Hematopoietic multipotent progenitor cell treated with erythropoietin and hydrocortisone succinate and interleukin-3 and kit ligand, for 4 days (in vitro differentiated cells): ENCODE results near the gene SLX4.
"Not testable (repeated sequence)": the region's sequence is repeated elsewhere in the genome, so short reads cannot be mapped to it uniquely, and the experiment has no call there.

Source experiments
- DNase-seq: peaks from one replicate; pipeline ENCODE4 v3.0.0-alpha.2; 2015

SLX4 gene

GRCh38 chr16:3640632-3641501 is 29.5 kb upstream of the SLX4 start:
- no peak for DNase-seq

- no peak for DNase-seq
Measured at GRCh38 chr16:3640207-3640606, 28.8 kb upstream of the SLX4 start.

- DNase-seq: no peak
Measured at GRCh38 chr16:3638916-3639644, 27.7 kb upstream of the SLX4 start.

GRCh38 chr16:3637371-3637923 is 26.0 kb upstream of the SLX4 start:
- peak; percentile 76 for DNase-seq

- DNase-seq: peak; percentile 85
Measured at GRCh38 chr16:3625911-3626732, 14.7 kb upstream of the SLX4 start.

- DNase-seq: no peak
Measured at GRCh38 chr16:3625331-3625730, 13.9 kb upstream of the SLX4 start.

DNA sequence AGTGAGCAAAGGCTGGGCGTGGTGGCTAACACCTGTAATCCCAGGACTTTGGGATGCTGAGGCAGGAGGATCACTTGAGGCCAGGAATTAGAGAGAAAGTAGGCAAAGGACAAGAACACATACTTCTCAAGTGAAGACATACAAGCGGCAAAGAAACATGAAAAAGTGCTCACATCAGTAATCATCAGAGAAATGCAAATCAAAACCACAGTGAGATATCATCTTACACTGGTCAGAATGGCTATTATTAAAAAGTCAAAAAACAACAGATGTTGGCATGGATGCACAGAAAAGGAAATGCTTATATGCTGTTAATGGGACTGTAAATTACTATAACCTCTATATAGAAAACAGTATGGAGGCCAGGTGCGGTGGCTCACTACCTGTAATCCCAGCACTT is 12.2 kb upstream of the SLX4 start:
- DNase-seq: no peak

DNA sequence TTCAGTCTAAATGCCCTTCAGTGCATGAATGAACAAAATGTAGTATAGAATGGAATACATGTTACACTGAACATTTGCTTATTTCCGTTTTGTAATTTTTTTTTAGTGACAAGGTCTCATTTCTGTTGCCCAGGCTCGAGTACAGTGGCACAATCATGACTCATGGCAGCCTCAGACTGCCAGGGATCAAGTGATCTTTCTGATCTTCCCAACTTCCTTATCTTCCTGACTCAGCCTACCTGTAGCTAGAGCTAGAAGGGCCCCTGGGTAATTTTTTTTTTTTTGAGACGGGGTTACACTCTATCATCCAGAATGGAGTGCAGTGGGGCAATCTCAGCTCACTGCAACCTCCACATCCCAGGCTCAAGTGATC is 7.3 kb upstream of the SLX4 start:
- peak; percentile 33 for DNase-seq

- DNase-seq: no peak
Measured at GRCh38 chr16:3612510-3613466, 1.4 kb upstream of the SLX4 start.

DNA sequence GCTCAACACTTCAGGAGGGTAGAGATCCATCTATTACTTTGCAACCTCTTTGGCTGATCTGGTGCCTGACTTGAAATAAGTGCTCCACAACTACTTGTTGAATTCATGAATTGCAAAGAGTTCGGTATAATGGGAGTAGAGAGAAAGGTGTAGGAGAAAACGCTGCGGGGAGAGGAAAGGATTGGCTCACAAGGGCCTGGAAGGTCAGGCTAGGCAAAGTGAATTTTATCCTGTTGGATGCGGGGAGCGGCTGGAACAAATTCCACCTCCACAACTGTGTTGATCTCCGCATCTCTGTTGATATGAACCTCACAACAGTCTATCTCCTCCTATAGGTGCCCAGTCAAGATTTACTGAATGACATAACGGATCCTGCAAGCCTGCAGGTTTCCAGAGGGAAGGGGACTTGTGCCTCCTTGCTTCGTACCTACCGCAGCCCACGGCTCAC is 684 bp downstream of the SLX4 start:
- DNase-seq: peak; percentile 24

DNA sequence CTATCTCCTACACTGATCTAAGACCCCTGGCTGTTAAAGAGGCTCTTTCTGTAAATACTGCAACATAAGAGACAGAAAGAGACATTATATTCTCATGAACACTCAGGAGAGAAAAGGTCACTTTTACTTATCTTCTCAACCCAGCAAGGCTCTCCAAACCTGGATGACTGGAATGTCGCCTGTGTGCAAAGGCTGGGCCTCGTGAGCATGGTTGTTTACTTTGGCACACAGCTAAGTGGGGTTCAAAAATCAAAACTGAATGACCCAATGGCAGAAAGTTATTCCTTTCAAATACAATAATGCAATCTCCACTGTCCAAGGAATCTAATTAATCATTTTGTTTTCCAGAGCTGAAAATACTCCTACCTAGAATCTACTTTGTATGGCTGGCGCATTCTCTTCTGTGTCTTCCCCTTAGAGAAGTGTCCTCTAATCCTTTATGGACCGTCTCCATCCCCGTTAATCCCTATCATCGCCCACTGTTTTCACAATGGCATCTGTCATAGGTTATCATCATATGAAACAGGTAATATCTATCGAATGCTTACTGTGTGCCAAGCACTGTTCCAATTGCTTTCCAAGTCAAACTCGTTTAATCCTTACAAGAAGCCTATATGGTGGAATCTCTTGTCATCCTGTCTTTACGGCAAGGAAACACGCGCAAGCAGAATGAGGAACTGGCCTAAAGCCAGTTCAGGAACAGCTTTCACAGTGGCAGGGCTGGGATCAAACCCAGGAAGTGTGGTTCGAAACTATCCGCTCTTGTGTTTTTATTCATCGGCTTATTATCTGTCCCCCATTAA is 1.3 kb downstream of the SLX4 start:
- peak; percentile 54 for DNase-seq

- not testable (repeated sequence) for DNase-seq
Measured at GRCh38 chr16:3608976-3609375, 2.4 kb downstream of the SLX4 start.

DNA sequence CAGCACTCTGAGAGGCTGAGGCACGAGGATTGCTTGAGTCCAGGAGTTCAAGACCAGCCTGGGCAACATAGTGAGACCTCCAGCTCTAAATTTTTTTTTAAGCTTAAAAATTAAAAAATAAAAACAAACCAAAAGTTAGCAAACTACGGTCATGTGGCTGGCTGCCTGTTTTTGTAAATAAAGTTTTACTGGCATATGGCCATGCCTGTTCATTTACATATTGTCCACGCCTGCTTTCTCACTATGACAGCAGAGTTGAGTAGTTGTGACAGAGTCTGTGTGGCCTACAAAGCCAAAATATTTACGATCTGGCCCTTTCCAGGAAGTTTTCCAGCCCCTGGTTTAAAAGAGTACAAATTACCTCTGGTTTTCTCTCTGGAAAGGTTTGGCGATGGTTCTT is 3.3 kb downstream of the SLX4 start:
- DNase-seq: no peak

DNA sequence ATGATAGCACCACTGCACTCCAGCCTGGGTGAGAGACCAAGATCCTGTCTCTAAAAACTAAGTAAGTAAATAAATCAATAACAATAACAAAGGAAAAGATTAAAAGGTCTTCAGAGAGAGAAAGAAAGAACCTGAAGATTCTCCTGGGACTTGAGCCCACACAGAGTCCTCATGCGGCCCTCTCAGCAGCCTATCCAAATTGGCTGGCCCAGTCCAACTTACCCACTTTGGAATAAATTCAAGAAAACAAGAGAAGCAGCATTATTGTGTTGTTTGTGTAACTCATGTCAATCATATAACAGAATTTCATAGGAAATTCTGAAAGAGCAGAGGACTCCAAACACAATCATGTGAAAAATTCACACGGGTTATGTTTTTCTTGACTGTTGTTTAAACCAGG is 3.8 kb downstream of the SLX4 start:
- DNase-seq: no peak

- no peak for DNase-seq
Measured at GRCh38 chr16:3607161-3607560, 4.2 kb downstream of the SLX4 start.

DNA sequence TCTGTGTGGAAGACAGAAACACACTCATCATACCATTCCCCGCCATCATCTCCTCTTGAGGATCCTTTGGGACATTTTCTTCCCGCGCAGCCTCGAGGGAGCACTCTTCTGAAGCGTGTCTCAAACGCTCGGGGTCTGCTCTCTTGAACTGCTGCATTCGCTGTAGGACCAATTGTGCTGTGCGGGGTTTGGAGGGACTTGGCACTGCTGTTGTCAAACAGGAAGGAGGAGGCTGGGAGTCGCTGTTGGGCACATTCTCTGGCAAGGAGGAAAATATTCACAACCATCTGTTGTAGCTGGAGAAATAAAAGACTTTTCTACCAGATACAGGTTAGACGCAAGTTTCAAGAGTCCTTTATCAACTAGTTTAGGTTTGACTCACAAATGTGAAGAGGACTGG is 5.0 kb downstream of the SLX4 start:
- DNase-seq: no peak

GRCh38 chr16:3602320-3602653 is 9.1 kb downstream of the SLX4 start:
- no peak for DNase-seq

DNA sequence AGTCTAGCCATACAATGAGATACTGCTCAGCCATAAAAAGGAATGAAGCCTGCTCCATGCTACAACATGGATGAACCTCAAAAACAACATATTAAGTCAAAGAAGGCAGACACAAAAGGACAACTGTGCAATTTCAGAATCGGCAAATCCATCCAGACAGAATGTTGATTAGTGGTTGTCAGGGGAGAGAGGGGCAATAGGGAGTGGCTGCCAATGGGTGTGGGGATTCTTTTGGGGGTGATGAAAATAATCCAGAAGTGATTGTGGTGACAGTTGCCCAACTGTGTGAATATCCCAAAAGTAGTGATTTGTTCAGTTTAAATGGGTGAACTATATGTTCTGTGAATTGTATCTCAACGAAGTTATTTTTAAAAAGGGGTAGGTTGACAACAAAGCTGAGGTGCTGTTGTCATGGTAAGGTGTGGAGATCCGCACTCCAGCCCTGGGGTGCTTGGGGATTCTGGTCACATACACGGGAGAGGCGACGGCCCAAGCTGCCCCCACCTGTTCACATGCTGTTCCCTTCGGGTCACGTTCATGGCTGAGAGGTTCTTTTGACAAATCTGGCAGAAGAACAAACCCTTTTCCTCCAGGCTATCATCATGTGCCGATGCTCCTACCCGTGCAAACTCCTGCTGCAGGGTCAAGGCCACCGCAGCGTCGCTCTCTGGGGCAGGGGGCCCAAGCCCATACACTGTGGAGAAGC is 9.6 kb downstream of the SLX4 start:
- no peak for DNase-seq

DNA sequence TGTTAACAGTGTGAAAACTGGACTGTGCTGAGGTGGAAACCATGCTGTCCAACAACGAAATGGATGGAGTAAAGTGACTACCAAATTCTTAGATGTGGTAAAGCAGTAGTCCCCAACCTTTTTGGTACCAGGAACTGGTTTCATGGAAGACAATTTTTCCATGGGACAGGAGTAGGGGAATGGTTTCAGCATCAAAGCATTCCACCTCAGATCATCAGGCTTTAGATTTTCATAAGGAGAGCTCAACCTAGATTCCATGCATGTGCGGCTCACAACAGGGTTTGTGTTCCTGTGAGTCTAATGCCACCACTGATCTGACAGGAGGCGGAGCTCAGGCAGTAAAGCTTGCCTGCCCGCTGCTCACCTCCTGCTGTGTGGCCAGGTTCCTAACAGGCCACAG is 11.5 kb downstream of the SLX4 start:
- DNase-seq: no peak

GRCh38 chr16:3599121-3599520 is 12.3 kb downstream of the SLX4 start:
- no peak for DNase-seq
